CD4-positive, alpha-beta T cell (primary cell): ENCODE results near the gene POU4F3. TPM values are rescaled to one million over a fixed set of nuclear protein-coding genes. Genes with fewer than 3 reads are reported as not detected.

Experiments
- ATAC-seq: fragments of 200-7000 bp; cut with Tn5 transposase; one replicate; pipeline ENCODE4 v1.10.0; 2022; ENCODE audit warnings: mild to moderate bottlenecking; ENCODE audit not compliant: poor library complexity
- CTCF ChIA-PET: fragments of 350-600 bp; sonication (Branson Sonifier 250); formaldehyde crosslinking; loops from one replicate; lab custom pipeline; 2021; ENCODE audit warnings: antibody characterized with exemption, inconsistent platforms; lab: Charles Lee
- POLR2A ChIA-PET: fragments of 350-600 bp; sonication (Branson Sonifier 250); formaldehyde crosslinking; loops from one replicate; lab custom pipeline; 2021; ENCODE audit warnings: antibody characterized with exemption, inconsistent platforms; lab: Charles Lee
- DNase-seq, 14 experiments: peaks; one replicate each; pipeline ENCODE4 v3.0.0-alpha.2; 2013 to 2020; ENCODE audit warnings: mixed read lengths in 2 of 14
- H3K27ac ChIP-seq, 2 donors: one replicate each; pipeline versions ENCODE4 v1.5.1 to v1.7.0; 2013; ENCODE audit warnings: low read length in 2 of 2, low read depth in 1 of 2, mild to moderate bottlenecking in 1 of 2
- H3K27me3 ChIP-seq, 2 experiments: 1 replicate in 1 of 2; 2 replicates in 1 of 2; pipeline versions ENCODE4 v1.6.1 to v1.7.0; 2013; ENCODE audit warnings: low read length in 2 of 2, control low read depth in 1 of 2, mild to moderate bottlenecking in 1 of 2, moderate library complexity in 1 of 2; ENCODE audit not compliant: insufficient read depth in 2 of 2, control insufficient read depth in 1 of 2
- H3K36me3 ChIP-seq: one replicate; pipeline ENCODE4 v1.6.1; 2013; ENCODE audit warnings: low read length, control low read depth; ENCODE audit not compliant: insufficient read depth
- H3K4me1 ChIP-seq: one replicate; pipeline ENCODE4 v1.6.1; 2013; ENCODE audit warnings: low read length, control low read depth; ENCODE audit not compliant: insufficient read depth
- H3K4me3 ChIP-seq: one replicate; pipeline ENCODE4 v1.5.1; 2013; ENCODE audit warnings: mild to moderate bottlenecking, low read length, moderate library complexity
- H3K9me3 ChIP-seq, 2 experiments: 1 replicate in 1 of 2; 2 replicates in 1 of 2; pipeline versions ENCODE4 v1.6.1 to v1.7.0; 2013; ENCODE audit warnings: low read length in 2 of 2, mild to moderate bottlenecking in 2 of 2, control low read depth in 1 of 2, moderate library complexity in 1 of 2; ENCODE audit not compliant: control insufficient read depth in 1 of 2, insufficient read depth in 1 of 2
- H3K27ac Mint-ChIP-seq: one replicate; pipeline ENCODE4 v1.8.0; 2020; ENCODE audit warnings: mixed read lengths
- H3K27me3 Mint-ChIP-seq: one replicate; pipeline ENCODE4 v1.8.0; 2021; ENCODE audit warnings: mixed read lengths
- H3K36me3 Mint-ChIP-seq: one replicate; pipeline ENCODE4 v1.8.0; 2021; ENCODE audit warnings: low read depth, mixed read lengths
- H3K4me1 Mint-ChIP-seq: one replicate; pipeline ENCODE4 v1.8.0; 2021; ENCODE audit warnings: low read depth, mixed read lengths
- H3K4me3 Mint-ChIP-seq: one replicate; pipeline ENCODE4 v1.8.0; 2020; ENCODE audit warnings: mild to moderate bottlenecking, mixed read lengths
- H3K9me3 Mint-ChIP-seq: one replicate; pipeline ENCODE4 v1.8.0; 2020; ENCODE audit warnings: mixed read lengths
- CTCF ChIP-seq: fragments of 200-600 bp; IDR thresholded peaks from one replicate; pipeline ENCODE4 v1.8.0; 2022; ENCODE audit warnings: antibody characterized with exemption, mild to moderate bottlenecking
- intact Hi-C, 2 experiments: fragments of 100-400 bp; cut with DNase I in 1 of 2; cut with micrococcal nuclease in 1 of 2; formaldehyde crosslinking; loops; one replicate each; pipeline versions ENCODE4 v1.15.1 to v1.9.0; 2023 to 2025; cut with DNase I, micrococcal nuclease
- total RNA-seq, 174 experiments: library from RNA in 2 of 174; stranded (reverse) in 2 of 174; gene quantifications; one replicate each; pipeline ENCODE4 v1.2.3 and lab custom pipeline; 2021 to 2026

POU4F3 gene
- total RNA-seq, 2 experiments from 2014 or later = 0.17 to 0.22 TPM

DNA sequence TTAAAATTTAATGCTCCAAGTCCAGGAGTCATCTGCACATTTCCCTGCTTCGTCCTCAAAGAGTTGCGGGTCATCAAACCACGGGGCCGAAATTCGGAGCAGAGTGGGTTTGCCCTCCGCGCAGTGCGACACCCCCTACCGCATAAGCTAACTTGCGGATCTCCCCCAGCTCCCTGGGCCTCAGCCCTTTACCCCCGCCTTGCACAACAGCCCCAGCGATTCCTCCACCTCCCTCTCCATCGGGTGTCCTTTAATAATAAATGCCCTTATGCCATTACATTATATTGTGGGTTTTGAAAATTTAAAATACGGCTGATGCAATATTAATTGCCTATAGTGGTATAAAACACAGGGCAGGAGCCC is 3.9 kb downstream of the POU4F3 start:
- peaks cover 21% of the 10 kb centered on the region for H3K4me1 Mint-ChIP-seq
- CTCF ChIA-PET = no interaction called here
- POLR2A ChIA-PET = no interaction called here

GRCh38 chr5:146342882-146343865 is 4.5 kb downstream of the POU4F3 start:
- no peak overlapping the region for H3K4me3 ChIP-seq
- ChIA-PET POLR2A (no interaction called here), CTCF (no interaction called here)
- peaks cover 78 to 89% of the 10 kb centered on the region in 2 experiments for H3K27me3 ChIP-seq
- intact Hi-C loops = no loop called here
- H3K9me3 ChIP-seq = peaks cover 0 to 46% of the 10 kb centered on the region in 2 experiments
- H3K4me1 ChIP-seq = peaks cover 19% of the 10 kb centered on the region
- no peak for DNase-seq
- H3K27ac ChIP-seq = no peak overlapping the region
- H3K27ac Mint-ChIP-seq = no peak overlapping the region
- TF ChIP-seq CTCF = no peak
- no peaks in the 10 kb centered on the region for H3K36me3 Mint-ChIP-seq
- H3K9me3 Mint-ChIP-seq = no peaks in the 10 kb centered on the region
- no peaks in the 10 kb centered on the region for H3K36me3 ChIP-seq
- no peak for ATAC-seq
- H3K4me3 Mint-ChIP-seq = no peak overlapping the region
- peaks cover 85% of the 10 kb centered on the region for H3K27me3 Mint-ChIP-seq
- H3K4me1 Mint-ChIP-seq = peaks cover 15% of the 10 kb centered on the region

More for the DNA sequence above, 3.9 kb downstream of the POU4F3 start:
- Mint-ChIP-seq H3K36me3 (no peaks in the 10 kb centered on the region), H3K9me3 (no peaks in the 10 kb centered on the region), H3K27ac (no peak overlapping the region), H3K4me3 (no peak overlapping the region), H3K27me3 (peaks cover 88% of the 10 kb centered on the region)
- ATAC-seq = no peak
- Histone ChIP-seq H3K4me3 (no peak overlapping the region), H3K27ac (no peak overlapping the region), H3K27me3 (peaks cover 81 to 92% of the 10 kb centered on the region in 2 experiments), H3K4me1 (peaks cover 19% of the 10 kb centered on the region), H3K36me3 (no peaks in the 10 kb centered on the region), H3K9me3 (peaks cover 0 to 49% of the 10 kb centered on the region in 2 experiments)
- intact Hi-C loops = no loop called here
- TF ChIP-seq CTCF = no peak
- no peak for DNase-seq

- Histone ChIP-seq H3K4me1 (peaks cover 19% of the 10 kb centered on the region), H3K27me3 (peaks cover 74 to 78% of the 10 kb centered on the region in 2 experiments), H3K27ac (no peak overlapping the region), H3K36me3 (no peaks in the 10 kb centered on the region), H3K9me3 (peaks cover 0 to 33% of the 10 kb centered on the region in 2 experiments), H3K4me3 (peak overlapping the region; percentile 15)
- H3K36me3 Mint-ChIP-seq = no peaks in the 10 kb centered on the region
- intact Hi-C loops = no loop called here
- ATAC-seq (no peak), DNase-seq (no peak)
- no peak for TF ChIP-seq CTCF
- H3K4me3 Mint-ChIP-seq = peak overlapping the region; percentile 4
- ChIA-PET POLR2A (no interaction called here), CTCF (no interaction called here)
- H3K27me3 Mint-ChIP-seq = peaks cover 89% of the 10 kb centered on the region
- H3K27ac Mint-ChIP-seq = no peak overlapping the region
- H3K9me3 Mint-ChIP-seq = no peaks in the 10 kb centered on the region
- peaks cover 15% of the 10 kb centered on the region for H3K4me1 Mint-ChIP-seq
These were observed 5.8 kb downstream of the POU4F3 start for GRCh38 chr5:146344155-146345118.
